ENCODE results near the gene RAB13.
A peak's percentile ranks its signal among the peaks of the same experiment; 100 is the strongest.
"Not testable (repeated sequence)": the region's sequence is repeated elsewhere in the genome, so short reads cannot be mapped to it uniquely, and the experiment has no call there.

The RAB13 gene
- 0 reads per million in 4 donors for total RNA-seq

GRCh38 chr1:153985941-153986761 is at the start of gene RAB13:
Gene RAB13, minus strand, starts transcription at chr1:153986339. Its CDS starts 103 bp downstream, at chr1:153986236.
- DNase-seq = no peak

- not testable (repeated sequence) for DNase-seq
Observed at GRCh38 chr1:154033697-154034096, 47.6 kb upstream of the RAB13 start.

DNA sequence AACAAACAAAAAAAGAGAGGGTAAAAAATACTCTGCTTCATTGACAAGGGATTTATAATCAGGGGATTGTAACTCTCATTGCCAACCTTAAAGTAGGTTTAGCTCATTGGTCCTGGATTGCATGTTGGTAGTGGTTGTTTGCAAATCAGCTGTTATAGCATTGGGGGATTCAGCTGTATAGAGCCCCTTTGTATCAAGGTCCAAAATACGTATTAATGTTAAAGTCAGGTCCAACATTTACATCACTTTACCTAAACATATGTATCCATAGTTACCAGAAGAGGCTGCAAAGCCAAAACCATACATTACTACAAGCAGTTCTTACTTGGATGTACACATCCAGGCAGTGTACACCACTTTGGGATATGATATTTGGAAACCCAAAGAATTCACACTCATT is 33.8 kb upstream of the RAB13 start:
- no peak for DNase-seq

- DNase-seq = no peak
Observed at GRCh38 chr1:154019269-154019668, 33.1 kb upstream of the RAB13 start.

DNA sequence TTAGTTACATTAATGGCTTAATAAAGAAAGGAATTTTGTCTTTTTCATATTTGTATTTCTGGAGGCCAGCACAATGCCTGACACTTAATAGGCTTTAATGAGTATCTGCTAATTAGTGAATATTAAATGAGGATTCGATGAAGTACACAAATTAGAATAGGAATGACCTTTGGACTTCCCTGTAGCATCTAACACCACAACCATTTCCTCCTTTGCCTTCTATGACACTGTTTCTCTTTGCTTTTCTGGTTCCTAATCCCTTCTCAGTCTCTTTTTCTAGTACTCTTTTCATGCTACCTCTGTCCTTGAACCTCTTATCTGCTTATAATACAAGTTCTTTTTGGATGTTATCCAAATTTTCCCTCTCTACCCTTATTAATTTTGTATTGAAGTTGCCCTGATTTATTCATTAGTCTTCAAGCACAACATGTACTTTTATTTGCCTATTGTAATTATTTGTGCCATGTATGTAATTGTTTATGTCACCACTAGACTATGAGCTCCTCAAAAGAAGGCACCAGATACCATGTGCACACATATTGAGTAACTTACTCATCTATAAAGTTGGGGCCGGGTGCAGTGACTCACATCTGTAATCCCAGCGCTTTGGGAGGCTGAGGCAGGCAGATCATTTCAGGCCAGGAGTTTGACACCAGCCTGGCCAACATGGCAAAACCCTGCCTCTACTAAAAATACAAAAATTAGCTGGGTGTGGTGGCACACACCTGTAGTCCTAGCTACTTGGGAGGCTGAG is 28.2 kb upstream of the RAB13 start:
- no peak for DNase-seq

DNA sequence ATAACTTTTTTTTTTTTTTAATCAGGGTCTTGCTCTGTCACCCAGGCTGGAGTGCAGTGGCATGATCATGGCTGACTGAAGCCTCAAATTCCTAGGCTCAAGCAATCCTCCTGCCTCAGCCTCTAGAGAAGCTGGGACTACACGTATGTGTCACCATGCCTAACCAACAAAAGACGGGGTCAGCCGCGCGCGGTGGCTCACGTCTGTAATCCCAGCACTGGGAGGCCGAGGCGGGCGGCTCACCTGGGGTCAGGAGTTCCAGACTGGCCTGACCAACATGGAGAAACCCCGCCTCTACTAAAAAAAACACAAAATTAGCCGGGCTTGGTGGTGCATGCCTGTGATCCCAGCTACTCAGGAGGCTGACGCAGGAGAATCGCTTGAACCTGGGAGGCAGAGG is 26.4 kb upstream of the RAB13 start:
- not testable (repeated sequence) for DNase-seq

- no peak for DNase-seq
Observed at GRCh38 chr1:154012129-154012528, 26.0 kb upstream of the RAB13 start.

DNA sequence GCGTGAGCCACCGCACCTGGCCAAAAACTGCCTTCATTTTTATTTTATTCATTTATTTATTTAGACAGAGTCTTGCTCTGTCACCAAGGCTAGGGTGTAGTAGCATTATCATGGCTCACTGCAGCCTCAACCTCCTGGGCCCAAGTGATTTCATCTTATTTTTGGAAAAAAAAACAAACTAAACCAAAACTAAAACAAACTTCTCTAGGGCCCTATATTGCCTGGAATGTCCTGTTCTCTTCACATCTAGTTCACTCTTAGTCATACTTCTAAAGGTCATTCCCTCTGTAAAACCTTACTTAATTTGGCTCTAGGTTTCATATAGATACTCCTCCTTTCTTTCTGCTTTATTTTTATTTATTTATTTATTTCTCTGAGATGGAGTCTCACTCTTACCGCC is 20.0 kb upstream of the RAB13 start:
- DNase-seq = no peak

- DNase-seq = no peak
Observed at GRCh38 chr1:154000420-154000819, 14.3 kb upstream of the RAB13 start.

GRCh38 chr1:153996882-153997281 is 10.7 kb upstream of the RAB13 start:
- DNase-seq = not testable (repeated sequence)

GRCh38 chr1:153995640-153996039 is 9.5 kb upstream of the RAB13 start:
- DNase-seq = no peak

- no peak for DNase-seq
Observed at GRCh38 chr1:153995202-153995601, 9.1 kb upstream of the RAB13 start.

DNA sequence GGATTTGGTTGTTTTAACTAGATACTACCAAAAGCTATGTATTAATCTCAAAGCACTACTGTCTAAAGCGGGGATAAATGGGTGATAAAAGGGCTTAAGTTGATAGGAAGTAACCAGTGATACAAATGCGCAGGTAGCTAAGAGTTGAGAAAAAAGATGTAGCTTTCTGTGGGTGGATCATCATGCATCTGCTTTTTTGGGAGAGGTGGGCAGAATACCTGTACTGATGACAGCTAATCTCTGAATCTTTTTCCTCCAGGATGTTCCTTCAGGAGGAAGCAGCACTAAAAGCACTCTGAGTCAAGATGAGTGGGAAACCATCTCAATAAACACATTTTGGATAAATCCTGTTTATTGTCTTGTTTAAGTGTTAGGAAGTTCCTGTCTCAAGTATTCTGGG is 5.7 kb upstream of the RAB13 start:
- DNase-seq = no peak

GRCh38 chr1:153991151-153991630 is 5.1 kb upstream of the RAB13 start:
- DNase-seq = no peak

DNA sequence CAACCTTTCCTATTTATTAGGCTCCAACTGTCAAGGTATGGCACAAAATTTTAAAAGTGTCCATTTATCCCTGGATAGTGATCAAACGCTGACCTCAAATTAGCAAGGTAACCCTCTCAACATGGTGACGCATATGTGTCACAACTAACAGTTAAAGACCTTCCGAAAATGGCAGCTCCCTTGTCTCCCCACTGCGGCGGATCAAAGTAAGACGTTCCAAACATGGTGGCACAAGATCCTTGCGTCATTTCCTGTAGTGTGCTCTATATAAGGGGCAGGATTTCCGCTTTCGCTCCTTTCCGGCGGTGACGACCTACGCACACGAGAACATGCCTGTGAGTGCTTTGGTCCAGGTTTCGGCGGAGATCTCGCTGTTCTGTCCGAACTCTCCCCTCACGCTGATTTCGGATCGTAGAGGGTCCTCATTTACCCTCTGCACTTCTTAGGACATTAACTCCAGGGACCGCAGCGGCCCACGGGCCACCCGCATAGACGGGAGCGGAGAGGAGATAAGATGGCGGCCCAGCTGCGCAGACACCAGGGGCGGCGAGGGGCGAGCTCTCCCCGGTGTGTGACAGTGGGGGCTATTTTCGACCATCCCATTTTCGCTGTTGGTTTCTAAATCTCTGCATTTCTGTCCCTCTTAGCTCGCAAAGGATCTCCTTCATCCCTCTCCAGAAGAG is 4.5 kb upstream of the RAB13 start, which contains the start of gene RPS27:
Gene RPS27 (plus strand): TSS at position 295 of the 683 bp plus-strand sequence. CDS start 35 bp downstream, at position 330.
- peak; percentile 76 to 97 (median 86) for DNase-seq

- no peak for DNase-seq
Observed at GRCh38 chr1:153987621-153988020, 1.5 kb upstream of the RAB13 start.

DNA sequence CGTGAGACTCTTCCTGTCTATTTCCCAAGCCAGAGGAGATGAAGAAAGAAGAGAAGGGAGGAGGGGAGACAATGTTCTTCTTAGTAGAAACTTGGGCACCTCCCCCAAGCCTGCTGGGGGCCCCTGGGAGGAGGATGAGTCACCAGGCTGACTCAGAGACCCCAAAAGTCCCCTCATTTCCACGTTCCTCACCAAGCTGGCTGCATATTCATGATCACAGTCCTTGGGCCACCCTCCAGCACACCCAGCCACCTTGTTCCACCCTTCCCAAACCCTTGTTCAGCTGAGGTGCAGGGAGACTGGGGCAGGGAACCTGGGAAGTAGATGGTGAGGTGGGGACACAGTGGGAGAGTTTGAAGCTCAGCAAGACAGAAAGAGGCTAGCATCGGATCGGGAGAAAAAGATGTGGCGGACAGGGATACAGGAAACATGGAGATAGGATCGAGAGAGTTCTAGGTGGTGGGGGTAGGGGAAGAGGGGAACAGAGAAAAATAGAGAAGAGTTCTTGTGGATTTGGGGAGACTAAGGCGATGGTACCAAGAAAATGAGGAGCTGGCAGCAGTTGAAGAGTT is 712 bp downstream of the RAB13 start:
- no peak for DNase-seq

GRCh38 chr1:153984123-153984894 is 1.8 kb downstream of the RAB13 start:
- DNase-seq = no peak

GRCh38 chr1:153981735-153982134 is 4.4 kb downstream of the RAB13 start:
- DNase-seq = not testable (repeated sequence)

DNA sequence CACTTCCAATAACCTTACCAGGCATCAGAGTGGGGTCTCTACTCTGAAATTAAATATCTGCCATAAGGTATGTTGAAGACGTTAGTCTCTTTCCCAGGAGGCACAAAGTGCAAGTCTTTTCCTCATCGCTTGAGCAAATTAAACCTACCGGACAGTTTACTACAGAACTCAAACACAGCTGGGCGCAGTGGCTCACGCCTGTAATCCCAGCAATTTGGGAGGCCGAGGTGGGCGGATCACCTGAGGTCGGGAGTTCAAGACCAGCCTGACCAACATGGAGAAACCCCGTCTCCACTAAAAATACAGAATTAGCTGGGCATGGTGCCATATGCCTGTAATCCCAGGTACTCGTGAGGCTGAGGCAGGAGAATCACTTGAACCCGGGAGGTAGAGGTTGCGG is 7.0 kb downstream of the RAB13 start:
- not testable (repeated sequence) for DNase-seq

DNA sequence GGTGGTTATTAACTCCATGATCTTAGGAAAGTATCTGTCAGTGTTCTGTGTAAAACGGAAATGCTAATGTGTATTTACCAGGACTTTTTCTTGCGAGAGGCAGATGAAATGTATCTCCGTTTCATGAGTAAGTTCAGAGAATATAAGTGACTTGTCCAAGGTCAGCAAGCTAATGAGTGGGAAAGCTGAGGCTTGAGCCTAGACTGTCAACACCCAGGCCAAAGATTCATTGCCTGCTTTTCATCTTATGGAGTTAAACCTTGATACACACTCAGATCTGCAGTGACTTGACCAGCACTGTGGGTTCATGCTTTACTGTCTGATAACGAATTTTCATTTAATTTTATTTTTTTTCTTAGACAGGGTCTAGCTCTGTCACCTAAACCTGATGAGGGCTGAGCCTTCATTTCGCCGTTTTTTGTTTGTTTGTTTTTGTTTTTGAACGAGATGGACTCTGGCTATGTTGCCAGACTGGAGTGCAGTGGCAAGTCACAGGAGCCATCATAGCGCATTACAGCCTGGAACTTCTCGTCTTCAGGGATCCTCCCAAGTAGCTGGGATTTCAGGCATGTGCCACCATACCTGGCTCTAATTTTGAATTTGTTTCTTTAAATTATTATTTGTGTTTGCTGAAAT is 7.7 kb downstream of the RAB13 start:
- DNase-seq = no peak
